HepG2 (cell line): ENCODE results near the gene PRELP. TPM values are rescaled to one million over a fixed set of nuclear protein-coding genes. Genes with fewer than 3 reads are reported as not detected.

ENCODE experiments used
- ATAC-seq: fragments of 200-7000 bp; cut with Tn5 transposase; 3 replicates; pipeline ENCODE4 v1.9.1; 2020; ENCODE audit warnings: mild to moderate bottlenecking, moderate library complexity
- BruUV-seq: library from RNA; stranded (reverse); fragments of 400-500 nt; replicated peaks from 2 replicates; lab custom pipeline; 2021; lab: Mats Ljungman, UMichigan
- CTCF ChIA-PET: fragments of 300-600 bp; formaldehyde crosslinking; extraction: SDS; loops from one replicate; lab custom pipeline; 2021; ENCODE audit warnings: low total read pairs, inconsistent platforms, low intra/inter-chr PET ratio; lab: Yijun Ruan, JAX
- POLR2A ChIA-PET: fragments of 350-600 bp; sonication (Branson Sonifier 250); formaldehyde crosslinking; loops from one replicate; lab custom pipeline; 2020; ENCODE audit warnings: antibody characterized with exemption, inconsistent platforms; lab: Yijun Ruan, JAX
- DNase-seq: peaks from one replicate; pipeline ENCODE4 v3.0.0-alpha.2; 2015; ENCODE audit warnings: low spot score
- FAIRE-seq: peaks from 3 replicates; lab custom pipeline; 2011; peaks lifted over from hg19 to GRCh38; lab: Jason Lieb, UNC
- H2AFZ ChIP-seq: one replicate; pipeline ENCODE4 v1.6.1; 2011; ENCODE audit warnings: low read length, inconsistent platforms
- H3K27ac ChIP-seq: fragments of 300-600 bp; 3 replicates; pipeline ENCODE4 v1.8.0; 2011; ENCODE audit warnings: mixed run types, mild to moderate bottlenecking, mixed read lengths, low read length, inconsistent platforms; ENCODE audit not compliant: insufficient read depth; ENCODE audit errors: extremely low read length
- H3K27me3 ChIP-seq, 2 experiments: fragments of 200-600 bp in 1 of 2; 2 replicates in 1 of 2; 3 replicates in 1 of 2; pipeline versions ENCODE4 v1.6.0 to v1.8.0; 2011; ENCODE audit warnings: low read length in 2 of 2, mild to moderate bottlenecking in 2 of 2, moderate library complexity in 2 of 2, inconsistent platforms in 1 of 2; ENCODE audit not compliant: insufficient read depth in 2 of 2, control insufficient read depth in 1 of 2
- H3K36me3 ChIP-seq, 2 experiments: fragments of 200-600 bp in 1 of 2; replicated peaks in 1 of 2; 2 replicates in 1 of 2; 3 replicates in 1 of 2; pipeline versions ENCODE4 v1.5.1 to v1.8.0; 2011; ENCODE audit warnings: low read length in 2 of 2, inconsistent platforms in 1 of 2; ENCODE audit not compliant: insufficient read depth in 2 of 2, control insufficient read depth in 1 of 2
- H3K4me1 ChIP-seq: 2 replicates; pipeline ENCODE4 v1.5.1; 2012; ENCODE audit warnings: low read length, inconsistent platforms; ENCODE audit not compliant: insufficient read depth
- H3K4me2 ChIP-seq: 2 replicates; pipeline ENCODE4 v1.6.0; 2011; ENCODE audit warnings: low read depth, low read length, inconsistent platforms
- H3K4me3 ChIP-seq, 3 experiments: fragments of 200-600 bp in 1 of 3; sonication (generic), shearing (Covaris generic) in 1 of 3; replicated peaks in 1 of 3; 2 replicates each; pipeline ENCODE4 v1.5.1; 2011 to 2016; ENCODE audit warnings: low read length in 3 of 3, inconsistent platforms in 2 of 3, low read depth in 2 of 3, mild to moderate bottlenecking in 2 of 3, control low read depth in 1 of 3, mixed read lengths in 1 of 3; ENCODE audit not compliant: insufficient read depth in 1 of 3
- H3K79me2 ChIP-seq: one replicate; pipeline ENCODE4 v1.6.1; 2011; ENCODE audit warnings: low read length, inconsistent platforms; ENCODE audit not compliant: insufficient read depth
- H3K9ac ChIP-seq: 2 replicates; pipeline ENCODE4 v1.6.0; 2011; ENCODE audit warnings: mild to moderate bottlenecking, low read depth, low read length, inconsistent platforms; ENCODE audit not compliant: insufficient read depth
- H3K9me3 ChIP-seq: 2 replicates; pipeline ENCODE4 v1.5.1; 2012; ENCODE audit warnings: mild to moderate bottlenecking, low read length
- H4K20me1 ChIP-seq: 2 replicates; pipeline ENCODE4 v1.6.0; 2011; ENCODE audit warnings: inconsistent platforms, mild to moderate bottlenecking, low read length, moderate library complexity; ENCODE audit not compliant: insufficient read depth
- MBNL3 ChIP-seq: fragments of 250-450 bp; sonication (Bioruptor Pico); conservative IDR thresholded peaks from 2 replicates; pipeline ENCODE4 v1.8.0; 2022; ENCODE audit warnings: mild to moderate bottlenecking, inconsistent platforms
- SSRP1 ChIP-seq: IDR thresholded peaks from 2 replicates; pipeline ENCODE4 v1.6.1; 2016; ENCODE audit warnings: control low read depth
- TBX3 ChIP-seq: fragments of 450-650 bp; IDR thresholded peaks from 2 replicates; pipeline ENCODE4 v1.6.1; 2017; ENCODE audit warnings: antibody characterized with exemption, mild to moderate bottlenecking, inconsistent platforms, borderline replicate concordance
- ZNF10 ChIP-seq: sonication (generic); formaldehyde crosslinking; IDR thresholded peaks from 2 replicates; pipeline ENCODE4 v1.4.0; 2020; ENCODE audit warnings: mild to moderate bottlenecking, low read depth, missing genetic modification reagents, borderline replicate concordance
- ZNF329 ChIP-seq: sonication (generic); formaldehyde crosslinking; IDR thresholded peaks from 2 replicates; pipeline ENCODE4 v1.9.0; 2021; ENCODE audit warnings: low read depth, mild to moderate bottlenecking, missing genetic modification reagents
- WGBS: methylation state at CpG from one replicate; pipeline ENCODE4 v1.1.6; 2017; ENCODE audit warnings: low lambda C conversion rate; 5-methylcytosine and 5-hydroxymethylcytosine counted together
- in situ Hi-C: cut with HindIII; loops from 2 replicates; pipeline ENCODE4 v1.10.0; 2017; ENCODE audit warnings: low pct_unique_long_range_greater_than_20kb; ENCODE audit not compliant: extremely low pct_ligation_motif_present
- intact Hi-C: fragments of 100-400 bp; cut with micrococcal nuclease; formaldehyde crosslinking; loops from one replicate; pipeline ENCODE4 v1.10.0; 2022; ENCODE audit not compliant: unreplicated experiment
- polyA plus RNA-seq, 8 experiments: library from polyadenylated mRNA; depleted of rRNA in 3 of 8; stranded (reverse) in 7 of 8; unstranded in 1 of 8; fragments of >200 nt; fragmentation: Illumina TruSeq in 4 of 8; extraction: Trizol in 4 of 8; gene quantifications; 2 replicates each; pipeline versions ENCODE4 v1.2.1 to v1.2.3, GENCODE V29; 2011 to 2016; ENCODE audit warnings: low read depth in 4 of 8, missing spikeins in 1 of 8, mixed read lengths in 1 of 8; ENCODE audit not compliant: insufficient read depth in 1 of 8
- total RNA-seq, 5 experiments: library from RNA; depleted of rRNA; stranded (reverse); fragments of >200 nt; fragmentation: Illumina TruSeq; extraction: Trizol; gene quantifications; 2 replicates each; pipeline ENCODE4 v1.2.3, GENCODE V29; 2016; ENCODE audit warnings: low read depth in 1 of 5
- TF ChIP-seq, protein P1 (sequence below): sonication (generic); formaldehyde crosslinking; IDR thresholded peaks from 2 replicates; pipeline ENCODE4 v1.4.0; 2020; ENCODE audit warnings: mild to moderate bottlenecking, missing genetic modification reagents
- TF ChIP-seq, protein P2 (sequence below): sonication (generic); formaldehyde crosslinking; IDR thresholded peaks from 2 replicates; pipeline ENCODE4 v1.8.1; 2023; ENCODE audit warnings: missing genetic modification reagents, inconsistent platforms, borderline replicate concordance
- TF ChIP-seq, protein P3 (sequence below): sonication (generic); formaldehyde crosslinking; IDR thresholded peaks from 2 replicates; pipeline ENCODE4 v1.5.0; 2020; ENCODE audit warnings: missing genetic modification reagents, mild to moderate bottlenecking, borderline replicate concordance

PRELP gene
- total and polyA plus RNA-seq, 2 of the 13 experiments (the other 11 are each of a cell fraction or from before 2014, with no cell fraction given): not detected

DNA sequence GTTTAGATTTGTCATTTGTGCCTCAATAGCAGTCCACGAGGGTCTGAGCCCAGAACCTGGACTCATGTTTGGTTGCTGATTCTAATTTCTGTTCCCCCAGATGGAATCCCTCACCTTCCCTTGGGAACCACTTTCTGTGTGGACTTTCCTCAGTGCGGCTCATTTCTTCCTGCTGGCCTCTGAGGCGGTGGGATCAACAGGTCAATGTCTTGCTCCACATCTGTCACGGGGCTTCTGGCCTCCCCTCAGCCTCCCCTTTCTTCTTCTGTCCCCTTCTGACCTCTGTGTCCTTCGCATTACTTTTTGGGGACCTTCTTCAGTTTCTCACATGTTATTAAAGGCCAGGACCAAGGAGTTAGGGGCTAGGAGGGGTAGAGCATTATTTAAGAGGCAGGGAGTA is 49.2 kb upstream of the PRELP start:
- CTCF ChIA-PET: no interaction called here
- no peak overlapping the region for H3K9ac ChIP-seq
- TF ChIP-seq TBX3 (no peak), SSRP1 (no peak), MBNL3 (CRISPR knock-in tag) (no peak), ZNF329 (CRISPR knock-in tag) (no peak), ZNF10 (CRISPR knock-in tag) (no peak)
- TF ChIP-seq, protein P1, sequence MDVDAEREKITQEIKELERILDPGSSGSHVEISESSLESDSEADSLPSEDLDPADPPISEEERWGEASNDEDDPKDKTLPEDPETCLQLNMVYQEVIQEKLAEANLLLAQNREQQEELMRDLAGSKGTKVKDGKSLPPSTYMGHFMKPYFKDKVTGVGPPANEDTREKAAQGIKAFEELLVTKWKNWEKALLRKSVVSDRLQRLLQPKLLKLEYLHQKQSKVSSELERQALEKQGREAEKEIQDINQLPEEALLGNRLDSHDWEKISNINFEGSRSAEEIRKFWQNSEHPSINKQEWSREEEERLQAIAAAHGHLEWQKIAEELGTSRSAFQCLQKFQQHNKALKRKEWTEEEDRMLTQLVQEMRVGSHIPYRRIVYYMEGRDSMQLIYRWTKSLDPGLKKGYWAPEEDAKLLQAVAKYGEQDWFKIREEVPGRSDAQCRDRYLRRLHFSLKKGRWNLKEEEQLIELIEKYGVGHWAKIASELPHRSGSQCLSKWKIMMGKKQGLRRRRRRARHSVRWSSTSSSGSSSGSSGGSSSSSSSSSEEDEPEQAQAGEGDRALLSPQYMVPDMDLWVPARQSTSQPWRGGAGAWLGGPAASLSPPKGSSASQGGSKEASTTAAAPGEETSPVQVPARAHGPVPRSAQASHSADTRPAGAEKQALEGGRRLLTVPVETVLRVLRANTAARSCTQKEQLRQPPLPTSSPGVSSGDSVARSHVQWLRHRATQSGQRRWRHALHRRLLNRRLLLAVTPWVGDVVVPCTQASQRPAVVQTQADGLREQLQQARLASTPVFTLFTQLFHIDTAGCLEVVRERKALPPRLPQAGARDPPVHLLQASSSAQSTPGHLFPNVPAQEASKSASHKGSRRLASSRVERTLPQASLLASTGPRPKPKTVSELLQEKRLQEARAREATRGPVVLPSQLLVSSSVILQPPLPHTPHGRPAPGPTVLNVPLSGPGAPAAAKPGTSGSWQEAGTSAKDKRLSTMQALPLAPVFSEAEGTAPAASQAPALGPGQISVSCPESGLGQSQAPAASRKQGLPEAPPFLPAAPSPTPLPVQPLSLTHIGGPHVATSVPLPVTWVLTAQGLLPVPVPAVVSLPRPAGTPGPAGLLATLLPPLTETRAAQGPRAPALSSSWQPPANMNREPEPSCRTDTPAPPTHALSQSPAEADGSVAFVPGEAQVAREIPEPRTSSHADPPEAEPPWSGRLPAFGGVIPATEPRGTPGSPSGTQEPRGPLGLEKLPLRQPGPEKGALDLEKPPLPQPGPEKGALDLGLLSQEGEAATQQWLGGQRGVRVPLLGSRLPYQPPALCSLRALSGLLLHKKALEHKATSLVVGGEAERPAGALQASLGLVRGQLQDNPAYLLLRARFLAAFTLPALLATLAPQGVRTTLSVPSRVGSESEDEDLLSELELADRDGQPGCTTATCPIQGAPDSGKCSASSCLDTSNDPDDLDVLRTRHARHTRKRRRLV (CRISPR knock-in tag): no peak
- TF ChIP-seq, protein P2, sequence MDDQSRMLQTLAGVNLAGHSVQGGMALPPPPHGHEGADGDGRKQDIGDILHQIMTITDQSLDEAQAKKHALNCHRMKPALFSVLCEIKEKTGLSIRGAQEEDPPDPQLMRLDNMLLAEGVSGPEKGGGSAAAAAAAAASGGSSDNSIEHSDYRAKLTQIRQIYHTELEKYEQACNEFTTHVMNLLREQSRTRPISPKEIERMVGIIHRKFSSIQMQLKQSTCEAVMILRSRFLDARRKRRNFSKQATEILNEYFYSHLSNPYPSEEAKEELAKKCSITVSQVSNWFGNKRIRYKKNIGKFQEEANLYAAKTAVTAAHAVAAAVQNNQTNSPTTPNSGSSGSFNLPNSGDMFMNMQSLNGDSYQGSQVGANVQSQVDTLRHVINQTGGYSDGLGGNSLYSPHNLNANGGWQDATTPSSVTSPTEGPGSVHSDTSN (CRISPR knock-in tag): no peak
- TF ChIP-seq, protein P3, sequence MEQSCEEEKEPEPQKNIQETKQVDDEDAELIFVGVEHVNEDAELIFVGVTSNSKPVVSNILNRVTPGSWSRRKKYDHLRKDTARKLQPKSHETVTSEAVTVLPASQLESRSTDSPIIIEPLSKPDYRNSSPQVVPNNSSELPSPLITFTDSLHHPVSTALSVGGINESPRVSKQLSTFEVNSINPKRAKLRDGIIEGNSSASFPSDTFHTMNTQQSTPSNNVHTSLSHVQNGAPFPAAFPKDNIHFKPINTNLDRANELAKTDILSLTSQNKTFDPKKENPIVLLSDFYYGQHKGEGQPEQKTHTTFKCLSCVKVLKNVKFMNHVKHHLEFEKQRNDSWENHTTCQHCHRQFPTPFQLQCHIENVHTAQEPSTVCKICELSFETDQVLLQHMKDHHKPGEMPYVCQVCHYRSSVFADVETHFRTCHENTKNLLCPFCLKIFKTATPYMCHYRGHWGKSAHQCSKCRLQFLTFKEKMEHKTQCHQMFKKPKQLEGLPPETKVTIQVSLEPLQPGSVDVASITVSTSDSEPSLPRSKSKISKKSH (CRISPR knock-in tag): no peak
- H3K79me2 ChIP-seq: no peaks in the 10 kb centered on the region
- in situ Hi-C loops (no loop called here), intact Hi-C loops (no loop called here)
- no peak overlapping the region for H3K4me2 ChIP-seq
- no peaks in the 10 kb centered on the region for H4K20me1 ChIP-seq
- H3K27ac ChIP-seq: no peak overlapping the region
- no peak overlapping the region for H2AFZ ChIP-seq
- no peak overlapping the region for H3K4me3 ChIP-seq
- no peak for FAIRE-seq
- no peaks in the 10 kb centered on the region for H3K36me3 ChIP-seq
- POLR2A ChIA-PET: no interaction called here
- no peaks in the 10 kb centered on the region for H3K9me3 ChIP-seq
- H3K4me1 ChIP-seq: peaks cover 5% of the 10 kb centered on the region; the same call in 1 of the 2 replicates
- no peak for ATAC-seq
- BruUV-seq: no TSS peak
- 0 out of 5 replicates have a peak, but pooled peaks cover 0 to 4% of the 10 kb centered on the region in 2 experiments for H3K27me3 ChIP-seq
- DNase-seq: no peak
- 8% methylated on average over 5 of the region's 5 CpGs for WGBS
